ENCODE data around the gene ZNF423.

Gene ZNF423

GRCh38 chr16:49532873-49533272 lies 323.0 kb downstream of the ZNF423 start:
- H3K36me3 ChIP-seq = no peaks in the 10 kb centered on the region
- H3K4me1 ChIP-seq = peaks cover 0 to 2% (median under 1%) of the 10 kb centered on the region in 4 donors
- H3K27me3 ChIP-seq = no peaks in the 10 kb centered on the region
- H3K27ac ChIP-seq = no peak overlapping the region
- intact Hi-C loops (cut with DNase I; ENCODE audit: low total_unique reads) = no loop called here
- DNase-seq = no peak
- TF ChIP-seq, protein P1, sequence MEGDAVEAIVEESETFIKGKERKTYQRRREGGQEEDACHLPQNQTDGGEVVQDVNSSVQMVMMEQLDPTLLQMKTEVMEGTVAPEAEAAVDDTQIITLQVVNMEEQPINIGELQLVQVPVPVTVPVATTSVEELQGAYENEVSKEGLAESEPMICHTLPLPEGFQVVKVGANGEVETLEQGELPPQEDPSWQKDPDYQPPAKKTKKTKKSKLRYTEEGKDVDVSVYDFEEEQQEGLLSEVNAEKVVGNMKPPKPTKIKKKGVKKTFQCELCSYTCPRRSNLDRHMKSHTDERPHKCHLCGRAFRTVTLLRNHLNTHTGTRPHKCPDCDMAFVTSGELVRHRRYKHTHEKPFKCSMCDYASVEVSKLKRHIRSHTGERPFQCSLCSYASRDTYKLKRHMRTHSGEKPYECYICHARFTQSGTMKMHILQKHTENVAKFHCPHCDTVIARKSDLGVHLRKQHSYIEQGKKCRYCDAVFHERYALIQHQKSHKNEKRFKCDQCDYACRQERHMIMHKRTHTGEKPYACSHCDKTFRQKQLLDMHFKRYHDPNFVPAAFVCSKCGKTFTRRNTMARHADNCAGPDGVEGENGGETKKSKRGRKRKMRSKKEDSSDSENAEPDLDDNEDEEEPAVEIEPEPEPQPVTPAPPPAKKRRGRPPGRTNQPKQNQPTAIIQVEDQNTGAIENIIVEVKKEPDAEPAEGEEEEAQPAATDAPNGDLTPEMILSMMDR (IDR thresholded peaks at IDR 0.05) = no peak
- H3K4me3 ChIP-seq = no peak overlapping the region
- H3K9me3 ChIP-seq = no peaks in the 10 kb centered on the region

DNA sequence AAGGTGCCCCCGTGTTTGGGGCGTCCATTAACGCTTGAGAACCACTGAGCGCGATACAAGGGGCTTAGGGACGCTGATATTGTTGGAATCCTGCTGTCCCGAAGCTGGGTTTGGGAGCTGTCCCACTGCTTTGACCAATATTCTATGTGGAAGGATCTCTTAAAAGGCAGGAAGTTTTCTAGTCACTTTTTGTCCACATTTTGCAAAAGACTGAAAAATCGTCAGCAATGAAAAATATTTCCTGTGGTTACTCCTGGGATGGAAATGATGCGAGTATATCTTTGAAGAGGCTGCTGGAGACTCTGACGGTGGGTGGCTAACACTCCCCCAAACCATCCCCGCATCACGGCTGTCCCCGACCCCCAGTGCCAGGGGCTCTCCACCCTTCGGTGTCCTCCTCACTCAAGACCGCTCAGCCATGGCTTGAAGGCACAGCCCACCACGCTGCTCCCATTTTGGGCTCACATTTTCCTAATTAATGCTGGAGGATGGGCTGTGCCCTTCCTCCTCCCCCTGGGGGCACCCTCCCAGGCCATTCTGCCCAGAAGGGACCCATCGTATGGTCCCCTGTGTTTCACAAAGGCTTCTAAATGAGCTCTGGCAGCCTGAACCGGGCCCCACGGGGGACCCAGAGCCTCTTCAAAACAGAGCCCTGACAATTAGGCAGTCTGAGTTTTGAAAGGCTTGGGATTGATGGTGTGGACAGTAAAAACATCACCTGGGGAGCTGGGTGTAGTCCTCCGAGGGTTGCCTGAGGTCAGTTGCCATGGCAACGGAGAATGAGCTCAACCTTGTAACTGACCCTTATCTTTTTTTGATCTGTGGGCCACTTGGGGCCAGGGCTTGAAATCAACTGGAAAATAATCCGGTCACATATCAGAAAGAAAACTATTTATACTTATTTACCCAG lies 323.7 kb downstream of the ZNF423 start:
- Histone ChIP-seq H3K36me3 (no peaks in the 10 kb centered on the region), H3K27ac (no peak overlapping the region), H3K9me3 (no peaks in the 10 kb centered on the region), H3K27me3 (no peaks in the 10 kb centered on the region), H3K4me3 (no peak overlapping the region), H3K4me1 (no peaks in the 10 kb centered on the region)
- TF ChIP-seq, protein P1 (IDR thresholded peaks at IDR 0.05) = no peak
- intact Hi-C loops (cut with DNase I; ENCODE audit: low total_unique reads) = no loop called here
- DNase-seq = no peak

- Histone ChIP-seq H3K9me3 (no peaks in the 10 kb centered on the region), H3K4me1 (no peaks in the 10 kb centered on the region), H3K4me3 (no peak overlapping the region), H3K27me3 (no peaks in the 10 kb centered on the region), H3K27ac (no peak overlapping the region), H3K36me3 (no peaks in the 10 kb centered on the region)
- no peak for DNase-seq
- TF ChIP-seq, protein P1 (IDR thresholded peaks at IDR 0.05) = no peak
- intact Hi-C loops (cut with DNase I; ENCODE audit: low total_unique reads) = no loop called here
Measured at GRCh38 chr16:49531425-49531824, 324.5 kb downstream of the ZNF423 start.

GRCh38 chr16:49530427-49530970 lies 325.4 kb downstream of the ZNF423 start:
- intact Hi-C loops (cut with DNase I; ENCODE audit: low total_unique reads) = no loop called here
- Histone ChIP-seq H3K9me3 (no peaks in the 10 kb centered on the region), H3K27ac (no peak overlapping the region), H3K36me3 (no peaks in the 10 kb centered on the region), H3K4me1 (no peaks in the 10 kb centered on the region), H3K4me3 (no peak overlapping the region), H3K27me3 (no peaks in the 10 kb centered on the region)
- no peak for DNase-seq
- TF ChIP-seq, protein P1 (IDR thresholded peaks at IDR 0.05) = no peak

- Histone ChIP-seq H3K4me3 (no peak overlapping the region), H3K9me3 (no peaks in the 10 kb centered on the region), H3K27me3 (no peaks in the 10 kb centered on the region), H3K4me1 (no peaks in the 10 kb centered on the region), H3K27ac (no peak overlapping the region), H3K36me3 (no peaks in the 10 kb centered on the region)
- no peak for DNase-seq
- TF ChIP-seq, protein P1 (IDR thresholded peaks at IDR 0.05) = no peak
- intact Hi-C loops (cut with DNase I; ENCODE audit: low total_unique reads) = no loop called here
Measured at GRCh38 chr16:49529411-49530045, 326.4 kb downstream of the ZNF423 start.

Data from tibial artery (tissue), 4 donors.